Adrenal gland (tissue), 12 donors: ENCODE data around the gene CROCC. TPM values are rescaled to one million over a fixed set of nuclear protein-coding genes. Genes with fewer than 3 reads are reported as not detected.
"Not testable (repeated sequence)": the region's sequence is repeated elsewhere in the genome, so short reads cannot be mapped to it uniquely, and the experiment has no call there.

Experiments used
- DNase-seq, 7 donors: peaks; one replicate each; pipeline ENCODE4 v3.0.0-alpha.2; 2019 to 2020
- H3K27ac ChIP-seq, 5 donors: fragments of 200-600 bp; sonication (generic) in 4 of 5; 1 replicate in 3 of 5; 2 replicates in 2 of 5; pipeline versions ENCODE4 v1.5.1 to v1.8.0; 2016 to 2020; ENCODE audit warnings: mild to moderate bottlenecking in 1 of 5
- H3K27me3 ChIP-seq: fragments of 200-600 bp; 2 replicates; pipeline ENCODE4 v1.8.0; 2021
- H3K36me3 ChIP-seq, 2 donors: fragments of 200-600 bp; replicated peaks in 1 of 2; 1 replicate in 1 of 2; 2 replicates in 1 of 2; pipeline versions ENCODE4 v1.5.1 to v1.8.0; 2018 to 2022
- H3K4me1 ChIP-seq, 2 donors: fragments of 200-600 bp; replicated peaks in 1 of 2; 1 replicate in 1 of 2; 2 replicates in 1 of 2; pipeline versions ENCODE4 v1.5.1 to v1.8.0; 2018 to 2021
- H3K4me3 ChIP-seq, 4 donors: fragments of 200-600 bp; sonication (generic) in 3 of 4; one replicate each; pipeline ENCODE4 v1.5.1; 2016 to 2018
- H3K9me3 ChIP-seq, 3 donors: fragments of 200-600 bp; sonication (generic) in 1 of 3; replicated peaks in 1 of 3; 1 replicate in 2 of 3; 2 replicates in 1 of 3; pipeline versions ENCODE4 v1.5.1 to v1.8.0; 2016 to 2021
- CTCF ChIP-seq, 6 experiments: fragments of 450-650 bp in 4 of 6; fragments of 200-600 bp in 2 of 6; sonication (generic) in 1 of 6; IDR thresholded peaks; 1 replicate in 5 of 6; 2 replicates in 1 of 6; pipeline versions ENCODE4 v1.5.1 to v1.8.0; 2016 to 2021; ENCODE audit warnings: antibody characterized with exemption in 6 of 6, mild to moderate bottlenecking in 2 of 6, moderate library complexity in 1 of 6
- POLR2A ChIP-seq, 2 donors: fragments of 450-650 bp; IDR thresholded peaks; one replicate each; pipeline ENCODE4 v1.6.1; 2017; ENCODE audit warnings: antibody characterized with exemption in 2 of 2, mild to moderate bottlenecking in 2 of 2, moderate library complexity in 1 of 2
- WGBS, 4 donors: extraction: QIAGEN DNeasy Blood & Tissue Kit in 2 of 4; methylation state at CpG; one replicate each; pipeline versions ENCODE4 v1.1.5 to v1.1.7; 2013 to 2017; 5-methylcytosine and 5-hydroxymethylcytosine counted together
- intact Hi-C, 2 donors: fragments of 100-400 bp; cut with DNase I; formaldehyde crosslinking; loops; one replicate each; pipeline versions ENCODE4 v1.14.1 to v1.15.0; 2022 to 2023
- polyA plus RNA-seq, 3 donors: library from polyadenylated mRNA; stranded (reverse); fragments of 200-250 nt in 2 of 3; fragments of 350-450 nt in 1 of 3; fragmentation: Illumina TruSeq in 1 of 3; extraction: RNeasy Lipid Tissue Mini Kit (QIAGEN cat#74804) in 1 of 3; gene quantifications; one replicate each; pipeline ENCODE4 v1.2.3, GENCODE V29; 2013 to 2014
- total RNA-seq, 9 donors: library from RNA; depleted of rRNA in 4 of 9; stranded (reverse); fragments of >200 nt in 4 of 9; fragments of 120-200 nt in 1 of 9; fragmentation: NEBNext Ultra II Directional in 1 of 9; extraction: Animal tissue kit (Norgen Biotek cat#: 25700) in 1 of 9; gene quantifications; one replicate each; pipeline versions ENCODE4 v1.1.0 to v1.2.4, GENCODE V29; 2013 to 2023
- donor health status: healthy with polysubstance abuse.
- donor health status: Bipolar disorder and iron deficiency.
- donor health status: DM: yes; HTN: yes; CAD: no.
- donor health status: DM: no; HTN: no; CAD: no.
- donor health status: DM: no; HTN: no; CAD: no.
- donor health status: DM: yes; HTN: yes; CAD: no.

Gene CROCC
- total and polyA plus RNA-seq, 12 donors: 2.3 to 151 (median 19.2) TPM

- H3K27me3 ChIP-seq: no peaks in the 10 kb centered on the region
- no peak for DNase-seq
- TF ChIP-seq POLR2A (IDR thresholded peaks at IDR 0.05) (no peak), CTCF (IDR thresholded peaks at IDR 0.05) (no peak)
- H3K4me3 ChIP-seq: no peak overlapping the region
- WGBS, 4 donors: 52 to 71% (median 65%) methylated on average over 4 of the region's 4 CpGs
- H3K4me1 ChIP-seq: no peaks in the 10 kb centered on the region
- peak overlapping the region in 1 of 5 donors; percentile 32 for H3K27ac ChIP-seq
- intact Hi-C loops: no loop called here
- no peaks in the 10 kb centered on the region for H3K9me3 ChIP-seq
- no peaks in the 10 kb centered on the region for H3K36me3 ChIP-seq
Observed at GRCh38 chr1:16882986-16883385, 38.7 kb upstream of the CROCC start.

GRCh38 chr1:16884487-16884886 lies 37.2 kb upstream of the CROCC start:
- WGBS, 4 donors: 83 to 86% (median 84%) methylated on average over 5 of the region's 5 CpGs

DNA sequence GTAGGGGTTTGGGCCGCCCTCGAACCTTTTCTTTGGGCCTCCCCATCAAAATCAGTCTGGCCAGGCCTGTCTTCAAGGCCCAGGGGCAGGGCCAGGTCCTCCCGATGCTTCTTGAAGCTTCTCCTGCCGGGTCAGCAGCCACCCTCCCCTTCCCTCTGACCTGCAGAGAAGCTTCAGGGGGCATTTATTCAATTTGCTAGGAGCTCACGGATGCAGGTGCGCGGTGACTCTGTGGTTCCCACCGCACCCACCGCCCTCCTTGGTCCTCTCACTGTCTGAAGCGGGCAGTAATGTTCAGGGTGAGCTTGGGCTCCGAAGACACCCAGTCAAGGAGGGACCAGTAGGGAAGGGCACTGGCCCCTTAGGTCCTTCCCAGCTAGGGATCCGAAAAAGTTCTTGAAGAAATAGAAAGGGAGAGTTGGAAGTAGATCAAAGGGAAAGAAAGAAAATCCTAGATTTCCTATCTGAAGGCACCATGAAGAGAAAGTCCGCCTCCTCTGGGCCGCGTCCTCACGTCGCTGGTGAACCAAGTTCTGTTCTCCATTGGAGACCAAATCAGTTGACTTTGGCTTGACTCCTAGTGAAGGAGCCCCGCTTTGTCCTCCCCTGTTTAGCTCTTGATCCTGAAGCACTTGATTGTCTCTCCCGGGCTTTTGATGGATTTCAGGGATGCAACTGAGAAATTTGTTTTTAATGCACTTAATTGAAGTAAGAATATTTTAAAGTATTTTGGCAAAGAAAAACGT lies 34.7 kb upstream of the CROCC start:
- no peaks in the 10 kb centered on the region for H3K9me3 ChIP-seq
- H3K4me3 ChIP-seq: no peak overlapping the region
- DNase-seq: peak in 1 of 7 donors; percentile 54
- H3K27ac ChIP-seq: no peak overlapping the region
- TF ChIP-seq POLR2A (IDR thresholded peaks at IDR 0.05) (no peak), CTCF (IDR thresholded peaks at IDR 0.05) (no peak)
- H3K4me1 ChIP-seq: peaks cover 4 to 5% of the 10 kb centered on the region in 2 donors
- WGBS, 4 donors: 91 to 93% (median 92%) methylated on average over 20 of the region's 20 CpGs
- no peaks in the 10 kb centered on the region for H3K27me3 ChIP-seq
- intact Hi-C loops: no loop called here
- no peaks in the 10 kb centered on the region for H3K36me3 ChIP-seq

More at GRCh38 chr1:16884487-16884886, 37.2 kb upstream of the CROCC start:
- intact Hi-C loops, H3K36me3 ChIP-seq, DNase-seq, H3K4me1 ChIP-seq, H3K27ac ChIP-seq, H3K27me3 ChIP-seq, H3K4me3 ChIP-seq, H3K9me3 ChIP-seq: not testable (repeated sequence)

GRCh38 chr1:16888860-16889816 lies 32.6 kb upstream of the CROCC start:
- intact Hi-C loops: no loop called here

DNA sequence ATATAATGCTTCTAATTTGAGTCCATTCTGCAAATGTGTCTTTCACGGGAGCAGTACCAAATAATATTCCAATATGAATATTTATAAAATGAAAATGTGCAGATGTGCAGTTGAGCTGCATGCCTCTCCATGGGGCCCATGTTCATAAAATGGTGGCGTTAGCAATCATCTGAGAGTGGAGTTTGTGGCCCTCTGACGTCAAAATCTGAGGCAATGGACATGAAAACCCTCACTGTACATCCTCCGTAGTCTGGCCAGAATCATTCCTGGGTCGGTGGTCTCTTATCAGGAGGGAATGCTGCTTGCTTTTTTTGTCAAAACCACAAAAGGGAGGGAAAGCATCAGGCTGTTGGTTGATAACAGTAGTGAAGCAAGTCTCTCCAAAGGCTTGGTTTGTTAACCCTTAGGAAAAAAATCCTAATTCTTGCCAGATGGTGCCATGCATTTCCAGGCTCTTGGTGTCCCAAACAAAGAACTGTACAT lies 31.2 kb upstream of the CROCC start:
- intact Hi-C loops, H3K27me3 ChIP-seq, H3K4me1 ChIP-seq, H3K36me3 ChIP-seq, H3K9me3 ChIP-seq, H3K4me3 ChIP-seq, H3K27ac ChIP-seq: not testable (repeated sequence)
- 79 to 84% (median 83%) methylated on average over 5 of the region's 5 CpGs for WGBS, 4 donors
- peak in 1 of 7 donors; percentile 49 for DNase-seq

More at GRCh38 chr1:16888860-16889816, 32.6 kb upstream of the CROCC start:
- TF ChIP-seq POLR2A (IDR thresholded peaks at IDR 0.05) (peak; percentile 13 to 85), CTCF (IDR thresholded peaks at IDR 0.05) (peak in 1 of 6 experiments; percentile 32)
- H3K27ac ChIP-seq: peak overlapping the region; percentile 44 to 97 (median 90)
- DNase-seq: peak; percentile 80 to 97 (median 91)
- peaks cover 4 to 5% of the 10 kb centered on the region in 2 donors for H3K4me1 ChIP-seq
- H3K9me3 ChIP-seq: no peaks in the 10 kb centered on the region
- 8 to 17% (median 12%) methylated on average over 58 to 63 of the region's 63 CpGs for WGBS, 4 donors
- no peaks in the 10 kb centered on the region for H3K27me3 ChIP-seq
- H3K36me3 ChIP-seq: no peaks in the 10 kb centered on the region
- peak overlapping the region; percentile 9 to 60 (median 34) for H3K4me3 ChIP-seq

DNA sequence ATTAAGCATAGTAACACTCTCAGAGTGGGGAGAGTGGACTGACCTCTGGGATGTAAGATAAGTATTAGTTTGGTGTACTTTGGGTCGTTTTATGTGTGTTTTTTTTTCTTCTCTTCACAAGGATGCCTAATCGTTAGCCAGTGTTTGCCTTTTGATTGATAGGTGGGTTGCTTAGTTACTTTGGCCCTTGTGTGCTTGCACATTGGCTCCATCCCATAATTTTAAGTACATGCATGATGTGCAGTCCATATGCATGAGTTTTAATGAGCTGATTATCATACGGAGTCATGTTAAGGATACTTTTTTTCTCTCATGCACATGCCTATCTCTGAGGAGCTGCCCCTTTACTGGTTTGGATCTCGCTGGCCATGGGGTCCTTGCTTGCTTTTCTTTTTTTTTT lies 30.7 kb upstream of the CROCC start:
- H3K27ac ChIP-seq, H3K27me3 ChIP-seq, intact Hi-C loops: not testable (repeated sequence)

GRCh38 chr1:16892978-16893525 lies 28.7 kb upstream of the CROCC start:
- intact Hi-C loops: not testable (repeated sequence)

More for the DNA sequence above, 30.7 kb upstream of the CROCC start:
- not testable (repeated sequence) for H3K9me3 ChIP-seq, H3K4me3 ChIP-seq, H3K36me3 ChIP-seq, H3K4me1 ChIP-seq, DNase-seq
- 60 to 75% (median 65%) methylated on average over 4 of the region's 4 CpGs for WGBS, 4 donors

More at GRCh38 chr1:16892978-16893525, 28.7 kb upstream of the CROCC start:
- H3K27me3 ChIP-seq, H3K27ac ChIP-seq, H3K9me3 ChIP-seq, H3K4me1 ChIP-seq, H3K36me3 ChIP-seq, H3K4me3 ChIP-seq: not testable (repeated sequence)
- peak in 1 of 7 donors; percentile 60 for DNase-seq
- 31 to 77% (median 69%) methylated on average over 1 to 6 of the region's 6 CpGs for WGBS, 4 donors
